Suppressor macrophage treated with lipopolysaccharide for 1 hour (primary cell): Measurements from ENCODE around the gene OSGIN1.

Experiments used
- DNase-seq, 3 donors: peaks; one replicate each; pipeline ENCODE4 v3.0.0-alpha.2; 2020 to 2022

Gene OSGIN1

GRCh38 chr16:83973581-83974385 lies 20.7 kb downstream of the OSGIN1 start:
- DNase-seq: no peak

GRCh38 chr16:83974475-83974874 lies 21.4 kb downstream of the OSGIN1 start:
- DNase-seq: no peak

GRCh38 chr16:83975590-83976260 lies 22.7 kb downstream of the OSGIN1 start:
- no peak for DNase-seq

- no peak for DNase-seq
Measured at GRCh38 chr16:83977056-83977815, 24.2 kb downstream of the OSGIN1 start.

GRCh38 chr16:83978401-83978904 lies 25.4 kb downstream of the OSGIN1 start:
- DNase-seq: no peak

- no peak for DNase-seq
Measured at GRCh38 chr16:83979441-83979840, 26.4 kb downstream of the OSGIN1 start.

- DNase-seq: no peak
Measured at GRCh38 chr16:83980794-83981193, 27.8 kb downstream of the OSGIN1 start.

GRCh38 chr16:83981799-83982198 lies 28.8 kb downstream of the OSGIN1 start:
- DNase-seq: no peak

- no peak for DNase-seq
Measured at GRCh38 chr16:83983491-83983890, 30.5 kb downstream of the OSGIN1 start.

- no peak for DNase-seq
Measured at GRCh38 chr16:83989300-83989699, 36.3 kb downstream of the OSGIN1 start.

- DNase-seq: no peak
Measured at GRCh38 chr16:83990492-83990891, 37.5 kb downstream of the OSGIN1 start.

- no peak for DNase-seq
Measured at GRCh38 chr16:83992624-83993023, 39.6 kb downstream of the OSGIN1 start.

GRCh38 chr16:83994087-83994486 lies 41.0 kb downstream of the OSGIN1 start:
- peak; percentile 84 to 95 (median 93) for DNase-seq

GRCh38 chr16:83994703-83995102 lies 41.7 kb downstream of the OSGIN1 start:
- no peak for DNase-seq

GRCh38 chr16:83995754-83996153 lies 42.7 kb downstream of the OSGIN1 start:
- peak in 1 of 3 donors; percentile 27 for DNase-seq

- DNase-seq: no peak
Measured at GRCh38 chr16:83996481-83997252, 43.6 kb downstream of the OSGIN1 start.

GRCh38 chr16:83998091-83998490 lies 45.1 kb downstream of the OSGIN1 start:
- no peak for DNase-seq

- no peak for DNase-seq
Measured at GRCh38 chr16:84000989-84001642, 48.1 kb downstream of the OSGIN1 start.

GRCh38 chr16:84001726-84002125 lies 48.7 kb downstream of the OSGIN1 start:
- DNase-seq: no peak

- DNase-seq: no peak
Measured at GRCh38 chr16:84003038-84003437, 50.0 kb downstream of the OSGIN1 start.

GRCh38 chr16:84004442-84004841 lies 51.4 kb downstream of the OSGIN1 start:
- no peak for DNase-seq

- no peak for DNase-seq
Measured at GRCh38 chr16:84005391-84005790, 52.4 kb downstream of the OSGIN1 start.
